Endothelial cell of umbilical vein (primary cell): ENCODE results near the gene FOLR2. TPM values are rescaled to one million over a fixed set of nuclear protein-coding genes. Genes with fewer than 3 reads are reported as not detected.

Experiments used
- BruUV-seq: library from RNA; stranded (reverse); fragments of 400-500 nt; replicated peaks from 2 replicates; lab custom pipeline; 2021; lab: Mats Ljungman, UMichigan
- CTCF ChIA-PET: fragments of 300-600, 350-600 bp; sonication (Branson Sonifier 250); formaldehyde crosslinking; loops from one replicate; lab custom pipeline; 2021; ENCODE audit warnings: antibody characterized with exemption, inconsistent platforms; lab: Charles Lee
- POLR2A ChIA-PET: fragments of 300-600, 350-600 bp; sonication (Branson Sonifier 250); formaldehyde crosslinking; loops from one replicate; lab custom pipeline; 2021; ENCODE audit warnings: antibody characterized with exemption, inconsistent platforms; lab: Charles Lee
- DNase-seq: peaks from one replicate; pipeline ENCODE4 v3.0.0-alpha.2; 2011; ENCODE audit warnings: low read depth, low spot score
- FAIRE-seq: peaks from 2 replicates; lab custom pipeline; 2011; peaks lifted over from hg19 to GRCh38; lab: Jason Lieb, UNC
- H2AFZ ChIP-seq: 2 replicates; pipeline ENCODE4 v1.6.0; 2012; ENCODE audit warnings: low read depth, low read length, control low read depth, inconsistent platforms
- H3K27ac ChIP-seq: 2 replicates; pipeline ENCODE4 v1.5.1; 2011; ENCODE audit warnings: low read depth, mild to moderate bottlenecking, control low read depth, low read length, moderate library complexity; ENCODE audit not compliant: insufficient read depth
- H3K27me3 ChIP-seq, 2 experiments: 2 replicates each; pipeline versions ENCODE4 v1.6.0 to v1.6.1; 2011; ENCODE audit warnings: low read length in 2 of 2, mixed read lengths in 1 of 2; ENCODE audit not compliant: control insufficient read depth in 2 of 2, insufficient read depth in 2 of 2
- H3K36me3 ChIP-seq, 2 experiments: 2 replicates in 1 of 2; 3 replicates in 1 of 2; pipeline ENCODE4 v1.5.1; 2011; ENCODE audit warnings: low read length in 2 of 2, mild to moderate bottlenecking in 1 of 2, moderate library complexity in 1 of 2; ENCODE audit not compliant: control insufficient read depth in 2 of 2, insufficient read depth in 2 of 2; ENCODE audit errors: extremely low read depth in 1 of 2
- H3K4me1 ChIP-seq: 3 replicates; pipeline ENCODE4 v1.5.1; 2011; ENCODE audit warnings: mild to moderate bottlenecking, low read length; ENCODE audit not compliant: control insufficient read depth, insufficient read depth; ENCODE audit errors: extremely low read depth
- H3K4me2 ChIP-seq: 2 replicates; pipeline ENCODE4 v1.6.1; 2011; ENCODE audit warnings: low read length, control low read depth, mixed read lengths; ENCODE audit not compliant: insufficient read depth
- H3K4me3 ChIP-seq, 3 experiments: fragments of 200-600 bp in 1 of 3; sonication (generic), shearing (Covaris generic) in 1 of 3; replicated peaks in 1 of 3; 2 replicates each; pipeline ENCODE4 v1.5.1; 2011 to 2016; ENCODE audit warnings: control low read depth in 3 of 3, low read length in 3 of 3, mild to moderate bottlenecking in 2 of 3, inconsistent platforms in 1 of 3, low read depth in 1 of 3, moderate library complexity in 1 of 3; ENCODE audit not compliant: insufficient read depth in 1 of 3
- H3K79me2 ChIP-seq: 2 replicates; pipeline ENCODE4 v1.6.0; 2012; ENCODE audit warnings: low read length, inconsistent platforms; ENCODE audit not compliant: control insufficient read depth, insufficient read depth
- H3K9ac ChIP-seq: replicated peaks from 2 replicates; pipeline ENCODE3; 2011; ENCODE audit warnings: low read length, control low read depth; ENCODE audit not compliant: insufficient read depth; ENCODE audit errors: extremely low read depth
- H3K9me1 ChIP-seq: replicated peaks from 3 replicates; pipeline ENCODE4 v1.6.0; 2011; ENCODE audit warnings: mild to moderate bottlenecking, low read length; ENCODE audit not compliant: control insufficient read depth, insufficient read depth; ENCODE audit errors: extremely low read depth
- H3K9me3 ChIP-seq: replicated peaks from 2 replicates; pipeline ENCODE4 v1.5.1; 2012; ENCODE audit warnings: low read length, inconsistent platforms; ENCODE audit not compliant: control insufficient read depth, insufficient read depth
- H4K20me1 ChIP-seq: replicated peaks from 2 replicates; pipeline ENCODE3; 2011; ENCODE audit warnings: mild to moderate bottlenecking, low read length; ENCODE audit not compliant: control insufficient read depth, insufficient read depth; ENCODE audit errors: extremely low read depth
- CTCF ChIP-seq, 2 donors: IDR thresholded peaks; 1 replicate in 1 of 2; 2 replicates in 1 of 2; pipeline ENCODE4 v1.5.1; 2011; ENCODE audit warnings: low read length in 2 of 2, mild to moderate bottlenecking in 2 of 2, moderate library complexity in 2 of 2, control low read depth in 1 of 2, inconsistent platforms in 1 of 2, low read depth in 1 of 2; ENCODE audit not compliant: insufficient read depth in 1 of 2; ENCODE audit errors: extremely low read depth in 1 of 2
- EZH2 ChIP-seq: IDR thresholded peaks from 2 replicates; pipeline ENCODE4 v1.6.1; 2012; ENCODE audit warnings: borderline replicate concordance, low read depth, mild to moderate bottlenecking, moderate library complexity, low read length, inconsistent platforms; ENCODE audit not compliant: severe bottlenecking
- FOS ChIP-seq: IDR thresholded peaks from 2 replicates; pipeline ENCODE4 v1.6.1; 2011; ENCODE audit warnings: mild to moderate bottlenecking, low read length, moderate library complexity, borderline replicate concordance; ENCODE audit not compliant: insufficient read depth
- GATA2 ChIP-seq: IDR thresholded peaks from 2 replicates; pipeline ENCODE4 v1.7.0; 2011; ENCODE audit warnings: low read depth, mild to moderate bottlenecking, moderate library complexity, mixed read lengths, low read length; ENCODE audit not compliant: insufficient read length, insufficient read depth
- JUN ChIP-seq: IDR thresholded peaks from 2 replicates; pipeline ENCODE4 v1.6.1; 2011; ENCODE audit warnings: borderline replicate concordance, low read depth; ENCODE audit not compliant: insufficient read length, insufficient read depth
- MAX ChIP-seq: IDR thresholded peaks from 2 replicates; pipeline ENCODE4 v1.6.1; 2011; ENCODE audit not compliant: insufficient read depth, insufficient read length
- MYC ChIP-seq: IDR thresholded peaks from one replicate; pipeline ENCODE4 v1.6.1; 2011; ENCODE audit warnings: mild to moderate bottlenecking, low read depth, low read length
- POLR2A ChIP-seq: IDR thresholded peaks from 2 replicates; pipeline ENCODE4 v1.6.1; 2012; ENCODE audit warnings: low read depth, mild to moderate bottlenecking, control low read depth, low read length
- POLR2AphosphoS5 ChIP-seq: IDR thresholded peaks from 2 replicates; pipeline ENCODE4 v1.6.1; 2012; ENCODE audit warnings: low read depth, mild to moderate bottlenecking, control low read depth, low read length, moderate library complexity; ENCODE audit not compliant: insufficient read depth
- dilution Hi-C: fragments of 300-500 bp; cut with MboI; formaldehyde crosslinking; loops from one replicate; pipeline ENCODE4 v1.15.0; 2019; ENCODE audit warnings: low sequenced_read_pairs; ENCODE audit not compliant: extremely low pct_ligation_motif_present
- intact Hi-C: fragments of 100-400 bp; cut with micrococcal nuclease; formaldehyde crosslinking; loops from one replicate; pipeline ENCODE4 v1.10.0; 2022
- polyA plus RNA-seq, 4 experiments: library from polyadenylated mRNA; depleted of rRNA in 3 of 4; stranded (reverse) in 3 of 4; unstranded in 1 of 4; fragments of >200 nt; gene quantifications; 2 replicates each; pipeline versions ENCODE4 v1.2.1 to v1.2.3, GENCODE V29; 2011 to 2012; ENCODE audit warnings: missing spikeins in 1 of 4
- total RNA-seq: library from RNA; stranded (reverse); gene quantifications from 2 replicates; pipeline ENCODE4 v1.2.3, GENCODE V29; 2021

FOLR2 gene
- total and polyA plus RNA-seq, 2 donors (not counting 3 experiments of a cell fraction or from before 2014, with no cell fraction given): not detected

- no peak for FAIRE-seq
- intact Hi-C loops: no loop called here
These were observed 14.3 kb downstream of the FOLR2 start for GRCh38 chr11:72230764-72231365.

More at GRCh38 chr11:72230764-72231365, 14.3 kb downstream of the FOLR2 start:
- no TSS peak for BruUV-seq
- H3K79me2 ChIP-seq: peaks cover 5% of the 10 kb centered on the region
- H3K4me3 ChIP-seq: no peak overlapping the region
- DNase-seq: no peak
- peaks cover 12 to 84% of the 10 kb centered on the region in 2 experiments for H3K36me3 ChIP-seq
- no peak overlapping the region for H2AFZ ChIP-seq
- POLR2A ChIA-PET: no interaction called here
- H3K27me3 ChIP-seq: no peaks in the 10 kb centered on the region
- no peaks in the 10 kb centered on the region for H3K9me1 ChIP-seq
- H4K20me1 ChIP-seq: no peaks in the 10 kb centered on the region
- H3K9me3 ChIP-seq: no peaks in the 10 kb centered on the region
- H3K9ac ChIP-seq: no peak overlapping the region
- no peak for TF ChIP-seq CTCF (IDR thresholded peaks at IDR 0.05; ENCODE audit: extremely low read depth in 1 of 2, insufficient read depth in 1 of 2, low read depth in 1 of 2, low read length in 2 of 2)
- no peak for TF ChIP-seq FOS
- TF ChIP-seq MAX: no peak
- no peak for TF ChIP-seq JUN
- no peak for TF ChIP-seq GATA2
- no peak for TF ChIP-seq POLR2A
- TF ChIP-seq EZH2: no peak
- TF ChIP-seq MYC: no peak
- no peak for TF ChIP-seq POLR2AphosphoS5
- dilution Hi-C loops: no loop called here
- H3K4me1 ChIP-seq: no peaks in the 10 kb centered on the region
- CTCF ChIA-PET: no interaction called here
- H3K4me2 ChIP-seq: no peak overlapping the region
- no peak overlapping the region for H3K27ac ChIP-seq
